T-helper 2 cell treated with Interferon-gamma antibody and Interleukin-4, amounts not matched to agents 100 ng/mL and 5 ng/mL, for 36 hours (primary cell): ENCODE data around the gene HSPB3. TPM values are rescaled to one million over a fixed set of nuclear protein-coding genes. Genes with fewer than 3 reads are reported as not detected.

ENCODE experiments used
- intact Hi-C: fragments of 100-400 bp; cut with micrococcal nuclease; formaldehyde crosslinking; loops from one replicate; pipeline ENCODE4 v1.15.1; 2023
- total RNA-seq: library from RNA; stranded (reverse); gene quantifications from 2 replicates; pipeline ENCODE4 v1.2.3, GENCODE V29; 2022

Gene HSPB3
- total RNA-seq, 1 donor from 2014 or later: not detected

DNA sequence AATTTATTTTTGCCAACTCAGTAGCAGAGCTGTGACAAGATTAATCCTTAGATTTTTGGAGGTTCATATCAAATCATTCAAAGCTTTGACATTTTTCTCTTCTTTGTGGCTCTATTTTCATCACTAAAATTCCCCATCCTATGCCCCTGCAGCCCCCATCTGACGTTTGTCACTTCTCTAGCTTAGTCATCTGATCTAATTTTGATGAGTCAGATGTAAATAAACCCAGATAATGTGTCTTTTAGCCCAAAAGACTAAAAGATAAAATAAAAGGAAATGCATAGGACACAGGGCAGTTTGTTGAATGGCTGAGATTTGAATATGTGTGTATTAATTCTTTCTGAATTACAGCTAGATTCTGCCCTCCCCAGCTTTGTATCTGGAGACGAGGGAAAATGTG is 897 bp upstream of the HSPB3 start:
- intact Hi-C loops: no loop called here

DNA sequence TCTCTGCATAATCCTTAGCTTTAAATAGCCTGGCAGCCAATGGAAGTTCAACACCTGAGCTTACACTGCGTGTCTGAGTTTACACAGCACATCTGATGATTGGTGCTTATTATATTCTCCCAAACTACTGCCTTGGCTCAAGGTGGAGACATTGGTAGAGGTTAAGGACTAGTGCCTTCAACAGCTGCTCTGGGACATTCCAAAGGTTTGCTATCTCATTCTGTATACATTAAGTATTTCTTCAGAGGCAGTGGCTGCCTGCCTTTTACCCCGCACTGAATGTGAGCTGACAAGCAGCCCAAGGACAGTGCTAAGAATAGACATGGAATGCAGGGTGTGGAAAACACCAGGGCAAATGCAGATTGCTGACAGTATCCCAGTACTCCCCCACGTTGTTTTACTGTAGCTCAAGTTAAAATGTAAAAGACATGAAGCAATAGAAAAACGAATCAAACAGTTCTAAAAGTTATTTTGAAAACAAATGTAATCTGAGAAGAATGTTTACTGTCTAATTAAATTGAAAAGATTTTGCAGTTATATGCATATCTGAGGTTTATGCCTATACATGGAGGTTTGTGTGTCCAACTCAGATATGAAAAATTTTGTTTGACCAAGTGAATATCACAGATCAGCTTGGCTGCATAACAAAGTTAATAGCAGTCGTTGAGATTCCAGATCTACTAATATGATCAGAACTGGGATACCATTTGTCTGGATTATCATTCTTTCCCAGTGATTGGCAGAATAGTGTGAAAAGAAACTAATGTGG is 1.8 kb downstream of the HSPB3 start:
- intact Hi-C loops: no loop called here

DNA sequence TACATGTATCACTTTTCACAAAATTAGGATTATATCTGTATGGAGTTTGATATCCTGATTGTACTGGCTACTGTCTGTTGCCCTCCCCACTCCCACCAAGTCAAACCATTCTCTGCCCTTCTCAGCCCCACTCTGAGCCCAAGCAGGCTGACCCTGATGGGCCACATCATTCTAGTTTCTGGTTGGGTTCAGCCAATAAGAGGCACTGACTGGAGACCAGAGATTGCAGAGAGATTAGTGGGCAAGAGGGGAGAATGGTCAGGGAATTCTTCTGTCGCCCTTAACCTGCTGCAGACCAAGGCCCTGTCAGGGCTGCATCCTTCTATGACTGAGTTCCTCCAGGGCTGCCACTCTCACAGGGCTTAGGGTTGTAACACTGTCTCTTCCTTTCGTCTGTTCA is 2.7 kb downstream of the HSPB3 start:
- intact Hi-C loops: no loop called here

DNA sequence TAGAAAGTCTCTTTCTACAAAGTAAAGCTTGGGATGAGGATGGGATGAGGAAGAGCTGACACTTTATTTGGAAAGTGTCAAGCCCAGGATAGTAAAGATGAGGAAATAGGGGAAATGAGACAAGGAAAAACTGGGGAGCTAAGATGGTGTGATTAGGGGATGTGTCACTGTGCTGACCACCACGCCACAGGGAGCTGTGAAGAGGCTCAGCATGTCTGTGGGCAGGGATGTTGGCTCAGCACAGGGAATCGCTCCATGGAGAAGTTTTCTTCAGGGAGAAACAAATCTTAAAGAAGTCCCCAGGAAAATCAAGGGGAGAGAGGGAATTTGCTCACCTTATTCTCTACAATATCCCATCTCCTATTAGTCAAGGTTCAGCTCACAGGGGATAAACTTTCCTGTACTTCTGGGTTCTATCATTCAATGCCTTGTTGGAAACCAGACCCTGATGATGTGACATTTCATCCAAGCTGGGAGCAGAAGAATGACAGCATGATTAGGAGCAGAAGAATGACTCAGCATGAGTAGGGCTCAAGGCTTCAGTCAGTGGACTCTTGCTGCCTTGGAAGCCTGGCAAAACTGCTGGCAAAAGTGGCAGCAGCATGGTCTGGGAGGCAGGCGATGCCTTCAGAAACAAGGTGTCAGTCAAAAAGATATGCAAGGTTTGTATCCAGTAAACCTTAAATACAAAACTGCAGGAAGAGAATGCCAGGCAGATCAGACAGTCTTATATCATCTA is 4.9 kb downstream of the HSPB3 start:
- intact Hi-C loops: no loop called here

DNA sequence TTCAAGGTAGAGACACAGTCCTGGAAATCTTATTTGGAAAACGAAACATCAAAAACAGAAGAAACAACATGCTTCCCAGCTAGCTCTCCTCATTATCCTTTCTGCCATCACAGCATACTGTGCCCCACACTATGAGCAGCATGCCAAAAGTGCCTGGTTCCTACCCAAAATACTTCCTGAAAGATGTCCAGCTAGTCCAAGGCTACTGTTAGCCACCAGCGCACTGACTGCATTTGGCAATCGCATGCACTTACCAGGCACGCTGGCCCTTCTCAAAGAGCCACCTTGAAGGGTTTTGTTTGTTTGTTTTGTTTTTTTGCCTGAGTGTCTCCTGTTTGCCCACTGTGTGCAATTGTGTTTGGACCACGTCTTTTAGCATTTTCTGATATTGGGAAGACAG is 6.8 kb downstream of the HSPB3 start:
- intact Hi-C loops: no loop called here

DNA sequence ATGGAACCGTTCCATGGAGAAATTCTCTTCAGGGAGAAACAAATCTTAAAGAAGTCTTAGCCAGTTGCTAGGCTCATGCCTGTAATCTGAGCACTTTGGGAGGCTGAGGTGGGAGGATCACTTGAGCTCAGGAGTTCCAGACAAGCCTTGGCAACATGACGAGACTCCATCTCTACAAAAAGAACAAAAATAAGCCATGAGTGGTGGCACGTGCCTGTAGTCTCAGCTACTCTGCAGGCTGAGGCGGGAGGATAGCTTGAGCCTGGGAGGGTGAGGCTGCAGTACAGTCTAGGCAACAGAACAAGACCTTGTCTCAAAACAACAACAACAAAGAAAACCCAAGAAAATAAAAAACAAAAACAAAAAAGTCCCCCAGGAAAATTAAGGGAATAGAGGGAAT is 8.2 kb downstream of the HSPB3 start:
- intact Hi-C loops: no loop called here

DNA sequence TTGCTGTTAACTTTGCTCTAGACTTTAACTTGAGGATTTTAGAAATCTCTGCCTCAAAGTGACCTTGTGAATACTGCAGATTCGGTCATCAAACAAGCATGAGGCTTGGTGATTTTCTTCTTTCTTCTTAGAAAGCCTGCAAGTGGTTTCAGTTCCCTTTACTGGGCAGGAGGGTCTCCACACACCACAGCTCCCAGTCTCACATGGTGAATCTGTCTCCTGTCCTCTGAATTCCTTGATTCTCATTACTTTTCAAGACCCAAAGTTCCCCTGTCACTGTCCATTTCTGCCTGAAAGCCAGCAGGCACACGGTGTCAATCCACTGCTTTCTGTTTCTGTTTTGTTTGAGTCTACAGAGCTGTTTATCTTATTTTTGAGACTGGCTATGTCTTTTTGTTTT is 14.1 kb downstream of the HSPB3 start:
- intact Hi-C loops: no loop called here

DNA sequence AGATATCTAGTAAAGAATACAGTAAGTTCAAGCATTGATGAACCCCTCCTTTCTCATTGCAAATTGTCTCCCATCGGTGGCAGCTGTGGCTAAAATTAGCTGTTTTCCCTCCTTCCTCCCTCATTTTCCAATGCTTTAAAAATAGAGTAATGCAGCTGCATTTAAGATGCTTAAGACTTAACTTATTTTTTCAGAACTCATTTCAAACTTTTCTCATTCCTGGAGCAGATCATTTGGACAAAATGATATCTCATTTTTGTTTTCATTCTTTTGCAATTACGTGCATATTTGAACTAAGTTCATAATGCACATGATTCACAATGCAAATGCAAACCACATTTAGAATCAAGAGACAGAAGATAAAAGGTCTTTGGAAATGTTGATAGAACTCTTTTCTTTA is 14.6 kb downstream of the HSPB3 start:
- intact Hi-C loops: no loop called here

DNA sequence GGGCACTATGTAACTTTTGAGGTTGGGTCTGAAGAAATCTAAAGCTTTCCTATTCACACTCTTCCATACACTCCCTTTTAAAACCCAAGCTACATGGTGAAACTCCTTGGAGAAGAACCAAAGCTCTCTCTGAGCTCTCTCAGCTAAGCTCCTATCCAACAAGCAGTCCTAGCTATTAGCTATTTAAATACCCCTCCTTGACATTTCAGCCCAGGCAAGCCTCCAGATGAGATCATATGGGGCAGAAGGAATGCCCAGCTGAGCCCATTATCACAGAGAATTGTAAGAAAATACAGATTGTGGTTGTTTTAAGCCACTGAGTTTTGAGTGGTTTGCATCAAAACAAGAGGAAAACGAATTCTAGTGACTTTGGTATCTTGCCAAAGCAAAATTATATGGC is 15.2 kb downstream of the HSPB3 start:
- intact Hi-C loops: no loop called here

DNA sequence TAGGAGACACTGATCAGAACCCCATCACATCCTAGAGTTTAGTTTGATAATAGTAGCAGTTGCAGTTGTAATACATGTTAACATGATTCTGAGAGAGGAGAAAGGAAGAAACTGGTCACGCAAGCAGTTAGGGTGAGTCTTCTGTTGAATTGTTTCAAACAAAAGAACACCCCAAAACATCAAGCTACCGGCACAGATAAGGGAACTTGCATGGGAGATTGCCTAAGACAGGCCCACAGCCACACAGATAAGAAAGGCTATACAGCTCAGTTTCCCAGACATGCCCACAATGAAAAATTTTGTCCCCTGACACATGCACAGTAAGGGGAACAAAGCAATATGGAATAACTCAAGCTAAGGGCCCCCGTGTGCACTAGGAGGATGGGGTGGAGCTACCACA is 15.9 kb downstream of the HSPB3 start:
- intact Hi-C loops: no loop called here

DNA sequence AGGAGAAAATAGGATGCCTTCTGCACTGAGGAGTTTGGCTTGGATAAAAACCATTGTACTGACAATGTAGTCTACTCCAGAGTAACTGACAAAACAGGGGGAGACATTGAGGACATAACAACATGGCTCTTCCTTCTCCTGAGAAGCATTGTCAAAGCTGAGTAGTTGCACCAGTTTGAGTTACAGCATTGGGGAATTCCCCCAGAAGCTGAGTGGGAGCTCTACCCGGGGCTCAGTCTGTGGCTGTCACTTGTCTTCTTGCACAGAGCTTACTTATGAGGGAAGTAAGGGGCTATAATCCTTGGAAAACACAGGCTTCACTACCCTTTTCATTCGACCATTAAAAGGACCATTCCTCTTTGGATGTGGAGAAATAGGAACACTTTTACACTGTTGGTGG is 21.2 kb downstream of the HSPB3 start:
- intact Hi-C loops: no loop called here

DNA sequence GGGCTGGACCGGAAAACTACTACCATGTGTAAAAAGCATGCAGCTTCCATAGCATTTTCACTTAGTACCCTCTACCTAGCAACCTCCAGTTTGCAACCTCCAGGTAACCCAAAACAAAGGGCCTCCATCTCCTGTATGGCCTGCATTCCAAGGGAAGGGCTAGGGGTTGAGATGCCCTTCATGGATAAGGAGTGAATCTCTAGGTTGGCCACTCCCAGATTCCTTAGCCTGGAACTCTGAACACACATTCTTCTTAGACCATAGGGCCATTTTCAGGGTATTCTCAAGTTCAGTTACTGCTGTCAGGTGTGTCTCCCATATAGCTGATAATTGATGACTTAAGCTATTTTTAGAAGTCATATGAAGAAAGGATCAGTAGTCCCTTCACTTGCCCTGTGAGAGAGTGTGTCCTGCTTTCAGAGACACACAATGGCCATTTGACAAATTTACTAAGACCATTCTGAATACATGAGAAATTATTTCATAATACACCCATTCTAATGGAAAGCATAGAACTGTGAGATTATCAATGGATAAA is 22.5 kb downstream of the HSPB3 start:
- intact Hi-C loops: no loop called here

DNA sequence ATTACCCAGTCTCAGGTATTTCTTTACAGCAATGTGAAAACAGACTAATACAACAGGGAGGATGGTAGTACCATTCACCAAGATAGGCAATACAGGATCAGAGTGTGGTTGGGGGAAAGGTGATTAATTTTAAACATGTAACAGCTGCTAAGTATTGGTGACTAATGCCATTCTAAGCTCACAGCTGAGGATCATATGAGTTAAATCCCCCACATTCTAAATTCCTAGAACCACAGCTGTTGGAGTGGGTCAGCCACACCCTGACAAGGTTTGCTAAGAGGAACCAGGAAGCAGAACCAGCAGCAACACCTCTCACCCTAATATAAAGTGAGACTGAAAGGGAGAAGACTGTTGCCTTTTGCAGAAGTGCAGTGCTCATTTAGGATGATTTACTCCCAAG is 24.8 kb downstream of the HSPB3 start:
- intact Hi-C loops: no loop called here

DNA sequence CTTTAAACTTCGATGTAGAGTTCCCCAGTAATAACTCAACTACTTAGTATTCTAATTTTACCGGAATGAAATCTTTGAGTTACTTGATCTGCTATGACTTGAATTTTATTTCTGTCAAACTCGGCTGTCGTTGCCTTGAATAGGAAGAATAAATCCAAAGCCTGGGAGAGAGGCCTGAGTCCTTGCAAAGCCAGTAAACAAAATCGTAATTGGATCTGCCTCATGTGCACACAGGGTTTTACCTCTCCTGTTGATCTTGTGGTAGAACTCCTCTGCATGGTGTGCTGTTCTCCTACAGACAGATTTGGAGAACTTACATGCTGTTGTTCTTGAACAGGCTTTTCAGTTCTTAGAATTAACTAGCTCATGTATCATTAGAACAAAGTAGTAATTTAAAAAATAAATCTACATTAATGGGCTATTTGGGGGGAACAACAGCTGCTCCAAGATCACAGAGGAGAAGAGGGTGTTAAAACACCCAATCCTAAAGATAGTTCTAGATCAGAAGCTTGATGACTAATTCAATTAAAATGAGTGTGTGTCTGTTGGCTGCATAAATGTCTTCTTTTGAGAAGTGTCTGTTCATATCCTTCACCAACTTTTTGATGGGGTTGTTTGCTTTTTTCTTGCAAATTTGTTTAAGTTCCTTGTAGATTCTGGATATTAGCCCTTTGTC is 28.9 kb downstream of the HSPB3 start:
- intact Hi-C loops: no loop called here

DNA sequence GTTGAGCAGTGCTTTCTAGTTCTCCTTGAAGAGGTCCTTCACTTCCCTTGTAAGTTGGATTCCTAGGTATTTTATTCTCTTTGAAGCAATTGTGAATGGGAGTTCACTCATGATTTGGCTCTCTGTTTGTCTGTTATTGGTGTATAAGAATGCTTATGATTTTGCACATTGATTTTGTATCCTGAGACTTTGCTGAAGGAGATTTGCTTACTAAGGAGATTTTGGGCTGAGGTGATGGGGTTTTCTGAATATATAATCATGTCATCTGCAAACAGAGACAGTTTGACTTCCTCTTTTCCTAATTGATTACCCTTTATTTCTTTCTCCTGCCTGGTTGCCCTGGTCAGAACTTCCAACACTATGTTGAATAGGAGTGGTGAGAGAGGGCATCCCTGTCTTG is 30.2 kb downstream of the HSPB3 start:
- intact Hi-C loops: loop anchor here (5.0 kb wide), 1 partner anchor 243 kb away; no protein-coding TSS in a partner anchor

DNA sequence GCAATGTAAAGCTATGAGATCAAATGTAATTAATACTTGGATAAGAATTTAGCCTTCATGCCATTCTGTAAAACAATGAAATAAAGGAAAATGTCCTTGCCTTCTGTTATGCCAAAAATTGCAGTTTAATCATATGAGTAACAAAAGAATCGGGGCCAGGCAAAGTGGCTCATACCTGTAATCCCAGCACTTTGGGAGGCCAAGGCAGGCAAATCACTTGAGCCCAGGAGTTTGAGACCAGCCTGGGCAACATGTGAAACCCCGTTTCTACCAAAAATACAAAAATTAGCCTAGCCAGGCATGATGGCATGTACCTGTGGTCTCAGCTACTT is 34.1 kb downstream of the HSPB3 start:
- intact Hi-C loops: loop anchor here (5.0 kb wide), 1 partner anchor 247 kb away; no protein-coding TSS in a partner anchor

DNA sequence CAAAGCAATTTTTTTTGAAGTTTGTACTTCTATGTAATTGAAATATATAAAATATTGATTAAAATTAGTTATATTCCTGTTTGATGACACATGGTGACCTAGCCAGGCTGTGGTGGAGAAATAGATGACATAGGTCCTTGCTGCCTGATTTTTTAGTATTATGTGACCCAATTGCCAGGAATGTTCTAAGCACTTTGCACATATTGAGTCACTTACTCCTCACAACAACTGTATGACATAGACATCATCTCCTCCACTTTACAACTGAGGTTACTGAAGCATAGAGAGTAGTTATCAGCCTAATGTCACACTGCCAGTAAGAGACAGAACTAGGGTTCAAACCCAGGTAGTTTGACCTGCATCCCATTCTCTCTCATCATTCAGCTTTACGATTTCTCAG is 35.8 kb downstream of the HSPB3 start:
- intact Hi-C loops: no loop called here

DNA sequence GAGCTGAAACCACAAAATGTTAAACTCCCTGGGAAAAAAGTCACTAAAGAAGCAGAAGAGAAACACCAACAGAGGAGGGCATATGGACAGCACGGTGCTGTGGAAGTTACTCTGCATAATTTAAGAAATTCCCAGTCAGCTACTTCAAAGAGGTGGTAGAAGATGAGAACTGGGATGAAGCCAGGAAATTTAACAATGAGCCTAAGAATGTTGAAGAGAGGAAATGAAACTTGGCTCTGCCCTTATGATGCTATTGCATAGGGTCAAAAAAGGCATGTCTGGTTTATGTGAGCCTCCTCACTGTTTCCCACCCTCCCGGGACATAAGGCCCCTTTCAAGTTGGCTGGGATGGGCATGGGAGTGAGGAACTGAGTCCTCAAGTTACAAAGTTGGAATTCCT is 36.7 kb downstream of the HSPB3 start:
- intact Hi-C loops: no loop called here

DNA sequence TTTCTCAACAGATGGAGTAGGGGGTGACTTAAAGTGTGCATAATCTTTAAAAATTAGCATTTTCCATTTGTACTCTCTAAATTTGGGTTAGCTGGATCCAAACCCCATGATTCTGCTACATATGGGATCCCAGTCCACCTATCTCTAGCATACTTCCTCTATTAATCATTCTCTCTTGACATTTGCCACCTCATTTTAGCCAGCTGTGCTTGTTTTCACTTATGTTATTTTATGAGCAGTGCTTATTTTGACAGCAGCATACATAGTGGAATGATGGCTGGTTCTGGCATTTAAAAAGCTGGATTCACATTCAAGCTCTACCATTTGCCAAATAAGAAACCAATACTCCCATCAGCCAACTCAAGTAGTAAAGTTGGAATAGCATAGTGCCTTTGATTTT is 39.5 kb downstream of the HSPB3 start:
- intact Hi-C loops: no loop called here
